Measurements from ENCODE around the gene IGSF21. TPM values are rescaled to one million over a fixed set of nuclear protein-coding genes. Genes with fewer than 3 reads are reported as not detected.

The IGSF21 gene
- total and polyA plus RNA-seq, 12 donors, result 0.18 to 16.4 (median 7.0) TPM

GRCh38 chr1:18412882-18413353 is 305.3 kb downstream of the IGSF21 start:
- Histone ChIP-seq H3K27me3 (no peaks in the 10 kb centered on the region), H3K9me3 (replicated peaks in 1 of 3) (no peaks in the 10 kb centered on the region), H3K27ac (no peak overlapping the region), H3K4me3 (no peak overlapping the region), H3K36me3 (replicated peaks in 1 of 2) (no peaks in the 10 kb centered on the region), H3K4me1 (replicated peaks in 1 of 2) (no peaks in the 10 kb centered on the region)
- TF ChIP-seq POLR2A (IDR thresholded peaks at IDR 0.05) (no peak), CTCF (IDR thresholded peaks at IDR 0.05) (no peak)
- intact Hi-C loops (cut with DNase I), result no loop called here
- WGBS, 4 donors, result 66 to 88% (median 75%) methylated on average over 4 of the region's 4 CpGs
- DNase-seq, result no peak

- Histone ChIP-seq H3K27me3 (no peaks in the 10 kb centered on the region), H3K9me3 (replicated peaks in 1 of 3) (no peaks in the 10 kb centered on the region), H3K4me3 (no peak overlapping the region), H3K27ac (no peak overlapping the region), H3K36me3 (replicated peaks in 1 of 2) (no peaks in the 10 kb centered on the region), H3K4me1 (replicated peaks in 1 of 2) (no peaks in the 10 kb centered on the region)
- 60 to 79% (median 69%) methylated on average over 12 to 13 of the region's 13 CpGs for WGBS, 4 donors
- intact Hi-C loops (cut with DNase I), result no loop called here
- DNase-seq, result no peak
- TF ChIP-seq CTCF (IDR thresholded peaks at IDR 0.05), result no peak
- TF ChIP-seq POLR2A (IDR thresholded peaks at IDR 0.05), result no peak
Measured at GRCh38 chr1:18413541-18414305, 306.1 kb downstream of the IGSF21 start.

GRCh38 chr1:18414321-18414720 is 306.7 kb downstream of the IGSF21 start:
- no peaks in the 10 kb centered on the region for H3K4me1 ChIP-seq (replicated peaks in 1 of 2)
- no peaks in the 10 kb centered on the region for H3K36me3 ChIP-seq (replicated peaks in 1 of 2)
- intact Hi-C loops (cut with DNase I), result no loop called here
- H3K27ac ChIP-seq, result no peak overlapping the region
- no peaks in the 10 kb centered on the region for H3K9me3 ChIP-seq (replicated peaks in 1 of 3)
- DNase-seq, result no peak
- 78 to 84% (median 80%) methylated on average over 5 of the region's 5 CpGs for WGBS, 4 donors
- no peak overlapping the region for H3K4me3 ChIP-seq
- TF ChIP-seq POLR2A (IDR thresholded peaks at IDR 0.05) (no peak), CTCF (IDR thresholded peaks at IDR 0.05) (no peak)
- no peaks in the 10 kb centered on the region for H3K27me3 ChIP-seq

GRCh38 chr1:18414872-18415447 is 307.4 kb downstream of the IGSF21 start:
- no peak overlapping the region for H3K27ac ChIP-seq
- H3K36me3 ChIP-seq (replicated peaks in 1 of 2), result no peaks in the 10 kb centered on the region
- H3K4me1 ChIP-seq (replicated peaks in 1 of 2), result no peaks in the 10 kb centered on the region
- no peaks in the 10 kb centered on the region for H3K27me3 ChIP-seq
- DNase-seq, result no peak
- WGBS, 4 donors, result 77 to 100% (median 87%) methylated on average over 2 of the region's 2 CpGs
- no peak for TF ChIP-seq POLR2A (IDR thresholded peaks at IDR 0.05)
- TF ChIP-seq CTCF (IDR thresholded peaks at IDR 0.05), result no peak
- intact Hi-C loops (cut with DNase I), result no loop called here
- H3K4me3 ChIP-seq, result no peak overlapping the region
- no peaks in the 10 kb centered on the region for H3K9me3 ChIP-seq (replicated peaks in 1 of 3)
